CD4-positive, alpha-beta T cell (primary cell): Measurements from ENCODE around the gene SSBP2. TPM values are rescaled to one million over a fixed set of nuclear protein-coding genes. Genes with fewer than 3 reads are reported as not detected.

Experiments used
- ATAC-seq: fragments of 200-7000 bp; cut with Tn5 transposase; one replicate; pipeline ENCODE4 v1.10.0; 2022; ENCODE audit warnings: mild to moderate bottlenecking; ENCODE audit not compliant: poor library complexity
- CTCF ChIA-PET: fragments of 350-600 bp; sonication (Branson Sonifier 250); formaldehyde crosslinking; loops from one replicate; lab custom pipeline; 2021; ENCODE audit warnings: antibody characterized with exemption, inconsistent platforms; lab: Charles Lee
- POLR2A ChIA-PET: fragments of 350-600 bp; sonication (Branson Sonifier 250); formaldehyde crosslinking; loops from one replicate; lab custom pipeline; 2021; ENCODE audit warnings: antibody characterized with exemption, inconsistent platforms; lab: Charles Lee
- DNase-seq, 14 experiments: peaks; one replicate each; pipeline ENCODE4 v3.0.0-alpha.2; 2013 to 2020; ENCODE audit warnings: mixed read lengths in 2 of 14
- H3K27ac ChIP-seq, 2 donors: one replicate each; pipeline versions ENCODE4 v1.5.1 to v1.7.0; 2013; ENCODE audit warnings: low read length in 2 of 2, low read depth in 1 of 2, mild to moderate bottlenecking in 1 of 2
- H3K27me3 ChIP-seq, 2 experiments: 1 replicate in 1 of 2; 2 replicates in 1 of 2; pipeline versions ENCODE4 v1.6.1 to v1.7.0; 2013; ENCODE audit warnings: low read length in 2 of 2, control low read depth in 1 of 2, mild to moderate bottlenecking in 1 of 2, moderate library complexity in 1 of 2; ENCODE audit not compliant: insufficient read depth in 2 of 2, control insufficient read depth in 1 of 2
- H3K36me3 ChIP-seq: one replicate; pipeline ENCODE4 v1.6.1; 2013; ENCODE audit warnings: low read length, control low read depth; ENCODE audit not compliant: insufficient read depth
- H3K4me1 ChIP-seq: one replicate; pipeline ENCODE4 v1.6.1; 2013; ENCODE audit warnings: low read length, control low read depth; ENCODE audit not compliant: insufficient read depth
- H3K4me3 ChIP-seq: one replicate; pipeline ENCODE4 v1.5.1; 2013; ENCODE audit warnings: mild to moderate bottlenecking, low read length, moderate library complexity
- H3K9me3 ChIP-seq, 2 experiments: 1 replicate in 1 of 2; 2 replicates in 1 of 2; pipeline versions ENCODE4 v1.6.1 to v1.7.0; 2013; ENCODE audit warnings: low read length in 2 of 2, mild to moderate bottlenecking in 2 of 2, control low read depth in 1 of 2, moderate library complexity in 1 of 2; ENCODE audit not compliant: control insufficient read depth in 1 of 2, insufficient read depth in 1 of 2
- H3K27ac Mint-ChIP-seq: one replicate; pipeline ENCODE4 v1.8.0; 2020; ENCODE audit warnings: mixed read lengths
- H3K27me3 Mint-ChIP-seq: one replicate; pipeline ENCODE4 v1.8.0; 2021; ENCODE audit warnings: mixed read lengths
- H3K36me3 Mint-ChIP-seq: one replicate; pipeline ENCODE4 v1.8.0; 2021; ENCODE audit warnings: low read depth, mixed read lengths
- H3K4me1 Mint-ChIP-seq: one replicate; pipeline ENCODE4 v1.8.0; 2021; ENCODE audit warnings: low read depth, mixed read lengths
- H3K4me3 Mint-ChIP-seq: one replicate; pipeline ENCODE4 v1.8.0; 2020; ENCODE audit warnings: mild to moderate bottlenecking, mixed read lengths
- H3K9me3 Mint-ChIP-seq: one replicate; pipeline ENCODE4 v1.8.0; 2020; ENCODE audit warnings: mixed read lengths
- CTCF ChIP-seq: fragments of 200-600 bp; IDR thresholded peaks from one replicate; pipeline ENCODE4 v1.8.0; 2022; ENCODE audit warnings: antibody characterized with exemption, mild to moderate bottlenecking
- intact Hi-C, 2 experiments: fragments of 100-400 bp; cut with DNase I in 1 of 2; cut with micrococcal nuclease in 1 of 2; formaldehyde crosslinking; loops; one replicate each; pipeline versions ENCODE4 v1.15.1 to v1.9.0; 2023 to 2025; cut with DNase I, micrococcal nuclease
- total RNA-seq, 174 experiments: library from RNA in 2 of 174; stranded (reverse) in 2 of 174; gene quantifications; one replicate each; pipeline ENCODE4 v1.2.3 and lab custom pipeline; 2021 to 2026

SSBP2 gene
- total RNA-seq, 2 experiments from 2014 or later, result 33.5 to 36.3 TPM

GRCh38 chr5:81371354-81371876 lies 379.5 kb downstream of the SSBP2 start:
- Mint-ChIP-seq H3K9me3 (no peaks in the 10 kb centered on the region), H3K27me3 (peaks cover 9% of the 10 kb centered on the region), H3K36me3 (no peaks in the 10 kb centered on the region), H3K4me1 (no peaks in the 10 kb centered on the region), H3K27ac (no peak overlapping the region), H3K4me3 (no peak overlapping the region)
- CTCF ChIA-PET, result no interaction called here
- Histone ChIP-seq H3K27me3 (no peaks in the 10 kb centered on the region), H3K4me1 (no peaks in the 10 kb centered on the region), H3K36me3 (no peaks in the 10 kb centered on the region), H3K27ac (no peak overlapping the region), H3K9me3 (no peaks in the 10 kb centered on the region), H3K4me3 (no peak overlapping the region)
- no peak for TF ChIP-seq CTCF
- POLR2A ChIA-PET, result no interaction called here
- ATAC-seq (no peak), DNase-seq (no peak)
- intact Hi-C loops, result no loop called here

GRCh38 chr5:81370912-81371311 lies 380.0 kb downstream of the SSBP2 start:
- no peak for TF ChIP-seq CTCF
- no peaks in the 10 kb centered on the region for H3K9me3 Mint-ChIP-seq
- no peak for ATAC-seq

GRCh38 chr5:81365541-81365940 lies 385.4 kb downstream of the SSBP2 start:
- H3K4me3 Mint-ChIP-seq, result no peak overlapping the region
- H3K27ac Mint-ChIP-seq, result no peak overlapping the region
- no peak overlapping the region for H3K27ac ChIP-seq
- DNase-seq, result no peak
- H3K36me3 ChIP-seq, result no peaks in the 10 kb centered on the region
- no peak overlapping the region for H3K4me3 ChIP-seq
- H3K27me3 ChIP-seq, result no peaks in the 10 kb centered on the region
- H3K9me3 Mint-ChIP-seq, result no peaks in the 10 kb centered on the region
- TF ChIP-seq CTCF, result no peak
- no peaks in the 10 kb centered on the region for H3K36me3 Mint-ChIP-seq
- ChIA-PET POLR2A (no interaction called here), CTCF (no interaction called here)
- no peak for ATAC-seq
- no peaks in the 10 kb centered on the region for H3K9me3 ChIP-seq
- H3K27me3 Mint-ChIP-seq, result no peaks in the 10 kb centered on the region
- intact Hi-C loops, result no loop called here
- H3K4me1 Mint-ChIP-seq, result no peaks in the 10 kb centered on the region
- no peaks in the 10 kb centered on the region for H3K4me1 ChIP-seq

More at GRCh38 chr5:81370912-81371311, 380.0 kb downstream of the SSBP2 start:
- Histone ChIP-seq H3K4me1 (no peaks in the 10 kb centered on the region), H3K27ac (no peak overlapping the region), H3K4me3 (no peak overlapping the region), H3K36me3 (no peaks in the 10 kb centered on the region), H3K9me3 (no peaks in the 10 kb centered on the region), H3K27me3 (no peaks in the 10 kb centered on the region)
- DNase-seq, result no peak
- intact Hi-C loops, result no loop called here
- POLR2A ChIA-PET, result interaction anchor here (0.7 kb wide), 1 partner anchor 596 kb away, joined by 3 read pairs; no protein-coding TSS in a partner anchor
- peaks cover 7% of the 10 kb centered on the region for H3K27me3 Mint-ChIP-seq
- no peaks in the 10 kb centered on the region for H3K36me3 Mint-ChIP-seq
- no peak overlapping the region for H3K27ac Mint-ChIP-seq
- H3K4me3 Mint-ChIP-seq, result no peak overlapping the region
- CTCF ChIA-PET, result no interaction called here
- no peaks in the 10 kb centered on the region for H3K4me1 Mint-ChIP-seq
